ENCODE data around the gene CCNT2. TPM values are rescaled to one million over a fixed set of nuclear protein-coding genes. Genes with fewer than 3 reads are reported as not detected.

The CCNT2 gene
- total RNA-seq, 1 experiment from 2014 or later = 38.1 TPM

DNA sequence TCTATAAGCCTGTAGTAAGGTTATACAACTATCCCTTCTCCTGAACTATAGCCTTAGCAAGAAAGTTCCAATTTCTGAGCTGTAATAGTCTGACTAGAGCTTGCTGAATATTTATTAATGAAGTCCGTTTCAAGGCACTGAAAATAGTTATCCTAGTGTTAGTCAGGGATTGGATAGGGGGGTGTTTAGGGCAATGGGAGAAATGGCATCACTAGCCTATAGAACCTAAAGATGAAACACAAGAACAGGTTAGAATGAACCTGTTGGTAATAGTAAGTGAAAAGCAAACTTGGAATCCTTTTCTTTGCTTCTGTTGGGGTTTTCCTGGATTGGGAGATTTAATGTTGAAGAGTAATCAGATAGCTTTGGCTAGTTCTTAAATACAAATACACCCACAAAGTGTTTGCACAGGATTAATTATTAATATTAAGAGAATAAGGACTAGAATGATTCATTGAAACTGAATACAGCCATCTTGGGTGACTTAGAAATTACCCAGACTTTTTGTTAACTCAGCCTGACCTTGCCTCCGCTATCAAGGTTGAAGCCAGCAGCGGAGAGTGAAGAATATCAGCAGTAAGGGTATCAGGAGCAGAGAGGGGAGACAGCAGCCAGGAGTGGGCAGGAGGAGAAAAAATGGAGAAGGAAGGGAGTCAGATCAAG lies 14.4 kb downstream of the CCNT2 start (continued):
- TF ChIP-seq ZNF281 (CRISPR knock-in tag; IDR thresholded peaks at IDR 0.05) (no peak), PREB (CRISPR knock-in tag; IDR thresholded peaks at IDR 0.05; ENCODE audit: borderline replicate concordance) (no peak)
- TF ChIP-seq, protein P1, sequence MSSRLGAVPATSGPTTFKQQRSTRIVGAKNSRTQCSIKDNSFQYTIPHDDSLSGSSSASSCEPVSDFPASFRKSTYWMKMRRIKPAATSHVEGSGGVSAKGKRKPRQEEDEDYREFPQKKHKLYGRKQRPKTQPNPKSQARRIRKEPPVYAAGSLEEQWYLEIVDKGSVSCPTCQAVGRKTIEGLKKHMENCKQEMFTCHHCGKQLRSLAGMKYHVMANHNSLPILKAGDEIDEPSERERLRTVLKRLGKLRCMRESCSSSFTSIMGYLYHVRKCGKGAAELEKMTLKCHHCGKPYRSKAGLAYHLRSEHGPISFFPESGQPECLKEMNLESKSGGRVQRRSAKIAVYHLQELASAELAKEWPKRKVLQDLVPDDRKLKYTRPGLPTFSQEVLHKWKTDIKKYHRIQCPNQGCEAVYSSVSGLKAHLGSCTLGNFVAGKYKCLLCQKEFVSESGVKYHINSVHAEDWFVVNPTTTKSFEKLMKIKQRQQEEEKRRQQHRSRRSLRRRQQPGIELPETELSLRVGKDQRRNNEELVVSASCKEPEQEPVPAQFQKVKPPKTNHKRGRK (CRISPR knock-in tag; IDR thresholded peaks at IDR 0.05; ENCODE audit: borderline replicate concordance) = no peak

DNA sequence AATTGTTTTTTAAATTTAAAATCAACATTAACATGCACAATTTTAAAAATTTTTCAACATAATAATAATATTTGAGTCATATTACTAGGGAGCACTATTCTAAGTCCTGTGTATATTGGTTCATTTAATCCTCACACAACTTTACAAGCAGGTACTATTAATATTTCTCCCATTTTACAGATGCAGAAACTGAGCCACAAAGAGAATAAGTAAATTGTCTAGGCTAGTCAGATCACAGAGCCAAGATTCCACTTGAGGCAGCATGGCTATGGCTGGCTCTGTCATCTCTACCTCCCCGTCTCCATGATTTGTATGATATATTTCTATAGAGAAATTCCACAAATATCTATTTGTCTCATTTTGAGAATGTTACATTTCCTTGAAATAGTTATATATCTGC lies 15.1 kb downstream of the CCNT2 start:
- no peak for TF ChIP-seq PREB (CRISPR knock-in tag; IDR thresholded peaks at IDR 0.05; ENCODE audit: borderline replicate concordance)
- TF ChIP-seq ZNF263 (CRISPR knock-in tag; IDR thresholded peaks at IDR 0.05; ENCODE audit: low read depth) = no peak
- no peak for TF ChIP-seq ATF3 (CRISPR knock-in tag; conservative IDR thresholded peaks at IDR 0.05)
- TF ChIP-seq CREB1 (CRISPR knock-in tag; IDR thresholded peaks at IDR 0.05) = no peak
- no peak for TF ChIP-seq NFYB (CRISPR knock-in tag; conservative IDR thresholded peaks at IDR 0.05; ENCODE audit: low read depth)
- no peak for TF ChIP-seq GRHL2 (CRISPR knock-in tag; IDR thresholded peaks at IDR 0.05; ENCODE audit: insufficient replicate concordance, severe bottlenecking)
- TF ChIP-seq TP53 (CRISPR knock-in tag; IDR thresholded peaks at IDR 0.05) = no peak
- no peak for TF ChIP-seq ELF4 (CRISPR knock-in tag; IDR thresholded peaks at IDR 0.05; ENCODE audit: low read depth)
- TF ChIP-seq ZNF281 (CRISPR knock-in tag; IDR thresholded peaks at IDR 0.05) = no peak
- TF ChIP-seq, protein P2, sequence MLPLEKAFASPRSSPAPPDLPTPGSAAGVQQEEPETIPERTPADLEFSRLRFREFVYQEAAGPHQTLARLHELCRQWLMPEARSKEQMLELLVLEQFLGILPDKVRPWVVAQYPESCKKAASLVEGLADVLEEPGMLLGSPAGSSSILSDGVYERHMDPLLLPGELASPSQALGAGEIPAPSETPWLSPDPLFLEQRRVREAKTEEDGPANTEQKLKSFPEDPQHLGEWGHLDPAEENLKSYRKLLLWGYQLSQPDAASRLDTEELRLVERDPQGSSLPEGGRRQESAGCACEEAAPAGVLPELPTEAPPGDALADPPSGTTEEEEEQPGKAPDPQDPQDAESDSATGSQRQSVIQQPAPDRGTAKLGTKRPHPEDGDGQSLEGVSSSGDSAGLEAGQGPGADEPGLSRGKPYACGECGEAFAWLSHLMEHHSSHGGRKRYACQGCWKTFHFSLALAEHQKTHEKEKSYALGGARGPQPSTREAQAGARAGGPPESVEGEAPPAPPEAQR (CRISPR knock-in tag; IDR thresholded peaks at IDR 0.05) = no peak
- TF ChIP-seq MXD4 (CRISPR knock-in tag; IDR thresholded peaks at IDR 0.05; ENCODE audit: borderline replicate concordance) = no peak
- TF ChIP-seq, protein P3, sequence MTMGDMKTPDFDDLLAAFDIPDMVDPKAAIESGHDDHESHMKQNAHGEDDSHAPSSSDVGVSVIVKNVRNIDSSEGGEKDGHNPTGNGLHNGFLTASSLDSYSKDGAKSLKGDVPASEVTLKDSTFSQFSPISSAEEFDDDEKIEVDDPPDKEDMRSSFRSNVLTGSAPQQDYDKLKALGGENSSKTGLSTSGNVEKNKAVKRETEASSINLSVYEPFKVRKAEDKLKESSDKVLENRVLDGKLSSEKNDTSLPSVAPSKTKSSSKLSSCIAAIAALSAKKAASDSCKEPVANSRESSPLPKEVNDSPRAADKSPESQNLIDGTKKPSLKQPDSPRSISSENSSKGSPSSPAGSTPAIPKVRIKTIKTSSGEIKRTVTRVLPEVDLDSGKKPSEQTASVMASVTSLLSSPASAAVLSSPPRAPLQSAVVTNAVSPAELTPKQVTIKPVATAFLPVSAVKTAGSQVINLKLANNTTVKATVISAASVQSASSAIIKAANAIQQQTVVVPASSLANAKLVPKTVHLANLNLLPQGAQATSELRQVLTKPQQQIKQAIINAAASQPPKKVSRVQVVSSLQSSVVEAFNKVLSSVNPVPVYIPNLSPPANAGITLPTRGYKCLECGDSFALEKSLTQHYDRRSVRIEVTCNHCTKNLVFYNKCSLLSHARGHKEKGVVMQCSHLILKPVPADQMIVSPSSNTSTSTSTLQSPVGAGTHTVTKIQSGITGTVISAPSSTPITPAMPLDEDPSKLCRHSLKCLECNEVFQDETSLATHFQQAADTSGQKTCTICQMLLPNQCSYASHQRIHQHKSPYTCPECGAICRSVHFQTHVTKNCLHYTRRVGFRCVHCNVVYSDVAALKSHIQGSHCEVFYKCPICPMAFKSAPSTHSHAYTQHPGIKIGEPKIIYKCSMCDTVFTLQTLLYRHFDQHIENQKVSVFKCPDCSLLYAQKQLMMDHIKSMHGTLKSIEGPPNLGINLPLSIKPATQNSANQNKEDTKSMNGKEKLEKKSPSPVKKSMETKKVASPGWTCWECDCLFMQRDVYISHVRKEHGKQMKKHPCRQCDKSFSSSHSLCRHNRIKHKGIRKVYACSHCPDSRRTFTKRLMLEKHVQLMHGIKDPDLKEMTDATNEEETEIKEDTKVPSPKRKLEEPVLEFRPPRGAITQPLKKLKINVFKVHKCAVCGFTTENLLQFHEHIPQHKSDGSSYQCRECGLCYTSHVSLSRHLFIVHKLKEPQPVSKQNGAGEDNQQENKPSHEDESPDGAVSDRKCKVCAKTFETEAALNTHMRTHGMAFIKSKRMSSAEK (CRISPR knock-in tag; IDR thresholded peaks at IDR 0.05; ENCODE audit: borderline replicate concordance) = no peak
- no peak for TF ChIP-seq CREM (CRISPR knock-in tag; IDR thresholded peaks at IDR 0.05)
- Mint-ChIP-seq H3K36me3 (peaks cover 15% of the 10 kb centered on the region), H3K27me3 (ENCODE audit: low read depth) (no peaks in the 10 kb centered on the region), H3K4me3 (no peak overlapping the region), H3K9me3 (no peaks in the 10 kb centered on the region), H3K27ac (peak overlapping the region; percentile 81; the same call in 1 of the 2 replicates), H3K4me1 (peaks cover 23% of the 10 kb centered on the region)
- POLR2A ChIA-PET = no interaction called here
- CTCF ChIA-PET = no interaction called here
- ATAC-seq (no peak), DNase-seq (ENCODE audit: low spot score) (no peak)
